ENCODE measurements around the gene ARHGAP42. TPM values are rescaled to one million over a fixed set of nuclear protein-coding genes. Genes with fewer than 3 reads are reported as not detected.

The ARHGAP42 gene
- total RNA-seq, 1 donor from 2014 or later, result 20.7 TPM

DNA sequence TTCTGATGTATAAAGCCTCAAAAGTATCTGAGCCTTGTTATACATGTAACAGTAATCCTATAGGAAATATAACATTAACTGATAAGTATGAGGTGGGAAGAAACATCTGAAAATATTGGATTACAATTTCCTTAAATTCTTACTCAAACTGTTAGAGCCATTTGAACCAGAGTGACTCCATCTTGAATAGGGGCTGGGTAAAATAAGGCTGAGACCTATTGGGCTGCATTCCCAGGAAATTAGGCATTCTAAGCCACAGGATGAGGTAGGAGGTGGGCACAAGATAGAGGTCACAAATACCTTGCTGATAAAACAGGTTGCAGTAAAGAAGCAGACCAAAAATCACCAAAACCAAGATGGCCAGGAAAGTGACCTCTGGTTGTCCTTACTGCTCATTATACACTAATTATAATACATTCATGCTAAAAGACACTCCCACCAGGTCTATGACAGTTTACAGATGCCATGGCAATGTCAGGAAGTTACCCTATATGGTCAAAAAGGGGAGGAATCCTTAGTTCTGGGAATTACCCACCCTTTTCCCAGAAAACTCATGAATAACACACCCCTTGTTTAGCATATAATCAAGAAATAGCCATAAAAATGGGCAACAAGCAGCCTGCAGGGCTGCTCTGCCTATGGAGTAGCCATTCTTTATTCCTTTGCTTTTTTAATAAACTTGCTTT is 327.7 kb downstream of the ARHGAP42 start:
- DNase-seq (ENCODE audit: low spot score), result no peak

DNA sequence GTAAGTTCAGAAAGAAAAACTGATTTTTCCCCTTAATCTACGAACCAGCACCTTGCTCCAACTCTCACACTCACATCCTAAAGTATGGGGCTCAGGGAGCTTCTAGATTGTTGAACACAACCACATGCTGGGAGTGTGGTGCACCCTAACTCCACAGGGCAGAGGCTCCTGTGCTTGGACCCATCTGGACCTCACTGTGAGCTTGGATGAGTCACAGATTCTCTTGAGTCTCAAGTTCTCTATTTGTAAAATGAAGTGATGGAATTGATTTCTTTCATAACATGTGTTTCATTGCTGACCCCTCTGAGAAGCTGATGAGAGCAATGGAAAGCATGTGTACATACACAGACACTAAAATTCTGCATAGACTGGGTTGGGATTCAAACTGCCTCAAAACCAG is 332.8 kb downstream of the ARHGAP42 start:
- DNase-seq (ENCODE audit: low spot score), result no peak

DNA sequence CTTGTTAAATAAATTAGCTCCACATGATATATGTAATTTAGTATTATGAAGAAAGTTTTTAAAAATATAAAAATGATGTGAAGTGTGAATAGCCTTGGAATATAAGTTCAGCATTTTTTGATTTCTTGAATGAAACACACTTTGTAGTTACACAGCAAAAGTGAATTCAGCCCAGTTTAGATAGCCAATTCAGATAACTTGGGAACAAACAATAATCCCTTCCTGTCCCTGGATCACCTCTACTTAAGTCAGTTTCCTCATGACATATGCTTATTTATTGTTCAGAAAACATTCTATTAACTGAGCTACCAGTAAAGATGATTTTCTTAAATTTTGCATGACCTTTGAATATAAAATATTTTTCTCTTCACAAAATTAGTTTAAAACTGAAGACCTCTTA is 335.2 kb downstream of the ARHGAP42 start:
- DNase-seq (ENCODE audit: low spot score), result no peak

DNA sequence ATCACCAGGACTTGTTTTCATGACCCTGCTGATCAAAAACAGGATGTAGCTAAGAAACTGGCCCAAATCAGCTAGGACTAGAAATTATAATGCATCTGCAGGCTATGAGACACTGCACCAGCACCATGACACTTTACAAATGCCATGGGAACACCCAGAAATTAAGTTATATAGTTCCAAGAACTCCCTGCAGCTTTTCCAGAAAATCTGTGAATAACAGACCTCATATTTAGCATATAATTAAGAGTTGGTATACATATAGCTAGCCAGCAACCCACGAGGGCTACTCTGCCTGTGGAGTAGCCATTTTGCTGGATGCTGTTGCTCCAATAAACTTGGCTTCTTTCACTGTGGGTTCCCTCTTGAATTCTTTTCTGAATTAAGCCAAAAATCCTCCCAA is 341.6 kb downstream of the ARHGAP42 start:
- no peak for DNase-seq (ENCODE audit: low spot score)

DNA sequence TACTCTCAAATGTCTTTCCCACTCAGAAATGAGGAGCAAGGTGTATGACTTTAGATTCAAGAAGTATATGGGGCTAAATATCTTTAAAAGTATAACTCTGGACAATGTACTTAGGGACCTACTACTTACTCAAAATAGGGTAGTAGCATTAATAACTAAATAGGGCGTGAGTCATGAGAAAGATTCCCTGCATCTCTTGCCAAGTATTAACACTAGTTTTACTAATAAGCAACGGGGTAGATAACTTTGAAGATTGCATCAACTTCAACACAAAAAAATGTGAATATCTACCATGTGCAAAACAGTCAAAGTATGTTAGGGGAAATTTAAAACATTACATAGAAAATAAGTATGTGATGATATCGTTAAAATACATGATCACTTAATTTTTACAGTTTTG is 342.9 kb downstream of the ARHGAP42 start:
- no peak for DNase-seq (ENCODE audit: low spot score)

DNA sequence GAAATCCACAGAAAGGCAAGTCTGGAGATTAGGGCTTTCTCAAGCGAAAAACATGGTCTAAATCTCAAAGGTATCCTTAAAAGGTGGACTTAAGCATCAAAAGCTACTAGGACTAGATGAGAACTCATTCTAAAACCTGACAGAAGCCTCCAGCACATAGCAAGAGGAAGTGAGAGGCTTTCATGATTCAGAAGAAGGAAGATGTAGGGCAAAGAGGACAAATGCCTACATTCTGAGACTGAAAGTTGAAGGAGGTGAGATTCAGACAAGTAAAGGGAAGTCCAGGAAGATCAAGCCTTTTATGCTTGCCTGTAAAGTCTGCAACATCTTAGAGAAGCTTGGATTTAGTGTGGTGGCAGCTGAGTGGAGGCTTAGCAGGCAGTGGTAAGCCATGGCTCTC is 343.6 kb downstream of the ARHGAP42 start:
- no peak for DNase-seq (ENCODE audit: low spot score)

DNA sequence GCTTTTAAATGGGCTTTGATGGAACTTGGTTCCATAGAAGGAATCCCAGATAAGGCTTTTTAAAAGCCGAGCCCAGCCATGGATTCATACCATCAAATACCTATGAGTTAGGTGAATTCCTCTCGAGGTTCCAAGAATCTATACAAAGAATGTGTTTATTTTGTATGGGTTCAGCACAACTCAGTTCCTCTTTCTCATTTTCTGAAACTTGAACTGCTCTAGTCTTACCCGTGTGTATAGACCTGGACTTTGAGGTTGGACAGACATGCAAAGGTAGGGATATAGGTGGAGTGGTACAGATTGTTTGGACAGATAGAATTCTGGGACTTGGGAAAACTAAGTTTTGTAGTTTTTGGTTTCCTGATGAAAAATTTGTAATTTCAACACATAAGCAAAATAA is 344.6 kb downstream of the ARHGAP42 start:
- no peak for DNase-seq (ENCODE audit: low spot score)

DNA sequence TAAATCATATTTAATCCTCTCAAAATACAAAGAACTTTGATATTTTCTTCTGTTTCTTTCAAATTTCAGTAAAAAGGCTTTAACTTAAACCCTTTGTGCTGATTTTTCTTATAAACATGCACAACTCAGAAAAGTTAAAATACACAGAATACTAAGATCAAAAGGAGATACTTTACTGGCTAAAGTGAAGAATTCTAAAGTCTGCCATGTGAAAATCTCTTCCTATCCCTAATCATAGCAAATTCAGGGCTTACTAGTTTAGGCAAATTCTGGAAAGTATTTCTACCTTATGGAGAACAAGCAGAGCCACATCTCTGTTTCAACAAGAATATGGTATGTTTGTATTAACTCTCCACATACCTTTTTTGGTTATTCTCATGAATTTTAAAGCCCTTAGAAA is 345.9 kb downstream of the ARHGAP42 start:
- no peak for DNase-seq (ENCODE audit: low spot score)

DNA sequence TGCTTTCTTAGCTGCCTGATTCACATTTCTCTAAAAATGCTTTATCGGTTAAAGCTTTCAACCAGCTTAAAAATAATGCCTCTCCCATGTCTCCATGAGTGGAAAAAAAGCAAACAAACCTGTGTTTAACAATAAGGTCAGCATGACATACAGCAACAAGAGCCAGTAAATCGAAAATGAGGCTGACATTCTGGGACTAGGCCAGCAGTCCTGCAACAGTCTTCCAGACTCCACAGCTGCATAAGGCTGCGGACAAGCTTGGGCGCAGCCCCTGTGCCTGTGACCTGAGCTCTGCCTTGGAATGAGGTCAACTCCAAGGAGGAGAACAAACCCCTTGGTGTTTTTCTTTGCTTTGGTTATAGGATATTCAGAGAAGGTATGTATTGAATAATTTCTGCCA is 347.0 kb downstream of the ARHGAP42 start:
- no peak for DNase-seq (ENCODE audit: low spot score)

DNA sequence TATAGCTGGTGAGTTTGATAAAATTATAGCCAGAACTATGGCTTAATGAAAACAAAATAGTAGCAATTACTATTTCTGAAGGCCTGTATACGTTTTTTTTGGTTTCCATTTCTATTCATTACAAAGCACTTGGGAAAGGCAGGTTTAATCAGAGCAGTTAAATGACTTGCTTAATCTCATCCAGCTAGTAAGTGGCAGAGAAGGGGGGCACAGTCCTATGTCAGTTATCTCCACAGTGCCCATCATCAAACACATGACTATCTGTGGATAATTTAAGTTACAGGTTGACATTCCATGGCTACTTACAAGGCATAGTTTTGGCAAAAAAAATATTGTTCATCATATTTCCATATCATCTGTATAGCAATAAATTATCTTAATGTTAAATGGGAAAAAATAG is 348.8 kb downstream of the ARHGAP42 start:
- no peak for DNase-seq (ENCODE audit: low spot score)

Measured in mesenteric fat pad (tissue), 1 donor.